ENCODE results near the gene MEIOC.

Gene MEIOC

DNA sequence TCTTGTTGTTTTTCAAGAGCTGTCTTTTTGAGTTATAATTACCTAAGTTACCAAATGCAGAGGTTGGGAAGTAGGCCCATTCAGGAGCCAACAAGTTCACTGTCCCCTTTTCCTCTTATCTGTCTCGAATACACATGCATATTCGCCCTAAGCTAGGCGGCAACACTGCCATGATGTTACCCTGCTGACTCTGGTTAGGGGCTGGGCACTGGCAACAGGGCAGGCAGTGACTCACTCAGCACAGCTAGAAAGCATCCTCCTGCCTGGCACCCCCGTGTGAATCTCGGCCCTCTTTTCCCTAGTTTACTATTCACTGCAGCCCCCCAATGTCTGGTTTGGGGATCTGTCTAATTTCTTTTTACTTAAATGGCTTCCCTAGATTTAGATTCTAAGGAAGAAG, 66.0 kb downstream of the MEIOC start:
- DNase-seq (ENCODE audit: low spot score), result no peak
- POLR2A ChIA-PET (ENCODE audit: low non-redundant PET), result no interaction called here
- no peak overlapping the region for H3K27ac ChIP-seq
- TF ChIP-seq, protein P1, sequence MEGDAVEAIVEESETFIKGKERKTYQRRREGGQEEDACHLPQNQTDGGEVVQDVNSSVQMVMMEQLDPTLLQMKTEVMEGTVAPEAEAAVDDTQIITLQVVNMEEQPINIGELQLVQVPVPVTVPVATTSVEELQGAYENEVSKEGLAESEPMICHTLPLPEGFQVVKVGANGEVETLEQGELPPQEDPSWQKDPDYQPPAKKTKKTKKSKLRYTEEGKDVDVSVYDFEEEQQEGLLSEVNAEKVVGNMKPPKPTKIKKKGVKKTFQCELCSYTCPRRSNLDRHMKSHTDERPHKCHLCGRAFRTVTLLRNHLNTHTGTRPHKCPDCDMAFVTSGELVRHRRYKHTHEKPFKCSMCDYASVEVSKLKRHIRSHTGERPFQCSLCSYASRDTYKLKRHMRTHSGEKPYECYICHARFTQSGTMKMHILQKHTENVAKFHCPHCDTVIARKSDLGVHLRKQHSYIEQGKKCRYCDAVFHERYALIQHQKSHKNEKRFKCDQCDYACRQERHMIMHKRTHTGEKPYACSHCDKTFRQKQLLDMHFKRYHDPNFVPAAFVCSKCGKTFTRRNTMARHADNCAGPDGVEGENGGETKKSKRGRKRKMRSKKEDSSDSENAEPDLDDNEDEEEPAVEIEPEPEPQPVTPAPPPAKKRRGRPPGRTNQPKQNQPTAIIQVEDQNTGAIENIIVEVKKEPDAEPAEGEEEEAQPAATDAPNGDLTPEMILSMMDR (conservative IDR thresholded peaks at IDR 0.05; ENCODE audit: low read depth), result no peak
- CTCF ChIA-PET, result no interaction called here

All from RWPE1 (cell line).